GM12878 (cell line): Measurements from ENCODE around the gene SMG9. TPM values are rescaled to one million over a fixed set of nuclear protein-coding genes. Genes with fewer than 3 reads are reported as not detected.

Experiments
- ATAC-seq: fragments of 200-7000 bp; cut with Tn5 transposase; 3 replicates; pipeline ENCODE4 v1.9.1; 2020; ENCODE audit warnings: mild to moderate bottlenecking, moderate library complexity
- BruUV-seq: library from RNA; stranded (reverse); fragments of 400-500 nt; replicated peaks from 2 replicates; lab custom pipeline; 2021; lab: Mats Ljungman, UMichigan
- CTCF ChIA-PET: fragments of 300-600 bp; sonication (Branson Sonifier 250); formaldehyde crosslinking; extraction: SDS; loops from one replicate; lab custom pipeline; 2021; ENCODE audit warnings: inconsistent platforms; lab: Yijun Ruan, JAX
- POLR2A ChIA-PET: fragments of 350-600 bp; formaldehyde crosslinking; extraction: SDS; loops from one replicate; lab custom pipeline; 2021; ENCODE audit warnings: inconsistent platforms; lab: Charles Lee
- RAD21 ChIA-PET: fragments of 300-600 bp; sonication (Branson Sonifier 250); formaldehyde crosslinking; loops from one replicate; lab custom pipeline; 2023; ENCODE audit warnings: antibody characterized with exemption; ENCODE audit not compliant: unreplicated experiment; lab: Charles Lee
- SMC1A ChIA-PET: fragments of 300-600 bp; sonication (Branson Sonifier 250); formaldehyde crosslinking; loops from one replicate; lab custom pipeline; 2023; ENCODE audit not compliant: unreplicated experiment, uncharacterized antibody; lab: Charles Lee
- DNase-seq: peaks from one replicate; pipeline ENCODE4 v3.0.0-alpha.2; 2011; ENCODE audit warnings: low read depth, low spot score
- FAIRE-seq: peaks from 3 replicates; lab custom pipeline; 2011; peaks lifted over from hg19 to GRCh38; lab: Jason Lieb, UNC
- H2AFZ ChIP-seq: 2 replicates; pipeline ENCODE4 v1.6.0; 2011; ENCODE audit warnings: low read depth, low read length, control low read depth; ENCODE audit not compliant: control insufficient read depth
- H3K27ac ChIP-seq: 2 replicates; pipeline ENCODE4 v1.5.1; 2011; ENCODE audit warnings: control low read depth; ENCODE audit not compliant: control insufficient read depth, insufficient read depth
- H3K27me3 ChIP-seq, 2 experiments: replicated peaks in 1 of 2; 2 replicates each; pipeline versions ENCODE4 v1.6.0 to v1.6.1; 2011; ENCODE audit warnings: low read length in 1 of 2; ENCODE audit not compliant: control insufficient read depth in 2 of 2, insufficient read depth in 2 of 2
- H3K36me3 ChIP-seq, 2 experiments: 2 replicates each; pipeline ENCODE4 v1.5.1; 2011; ENCODE audit warnings: low read length in 1 of 2; ENCODE audit not compliant: control insufficient read depth in 2 of 2, insufficient read depth in 2 of 2
- H3K4me1 ChIP-seq: 2 replicates; pipeline ENCODE4 v1.6.1; 2011; ENCODE audit warnings: mild to moderate bottlenecking, low read length, moderate library complexity, mixed read lengths; ENCODE audit not compliant: control insufficient read depth, insufficient read depth
- H3K4me2 ChIP-seq: 2 replicates; pipeline ENCODE4 v1.6.0; 2011; ENCODE audit warnings: control low read depth; ENCODE audit not compliant: control insufficient read depth, insufficient read depth
- H3K4me3 ChIP-seq: fragments of 200-600 bp; sonication (generic); 2 replicates; pipeline ENCODE4 v1.5.1; 2016
- H3K79me2 ChIP-seq: 2 replicates; pipeline ENCODE4 v1.6.0; 2011; ENCODE audit warnings: low read length; ENCODE audit not compliant: control insufficient read depth, insufficient read depth
- H3K9ac ChIP-seq: 2 replicates; pipeline ENCODE4 v1.8.0; 2011; ENCODE audit warnings: low read length, control low read depth, mixed read lengths; ENCODE audit not compliant: control insufficient read depth, insufficient read depth
- H3K9me3 ChIP-seq: replicated peaks from 3 replicates; pipeline ENCODE4 v1.5.1; 2011; ENCODE audit warnings: mild to moderate bottlenecking, low read length; ENCODE audit not compliant: control insufficient read depth, insufficient read depth
- H4K20me1 ChIP-seq: 2 replicates; pipeline ENCODE4 v1.6.0; 2011; ENCODE audit not compliant: control insufficient read depth, insufficient read depth
- EGR1 ChIP-seq, 2 experiments: IDR thresholded peaks; 1 replicate in 1 of 2; 2 replicates in 1 of 2; pipeline ENCODE4 v1.6.1; 2011 to 2012; ENCODE audit warnings: low read depth in 2 of 2, low read length in 2 of 2, borderline replicate concordance in 1 of 2, mild to moderate bottlenecking in 1 of 2, moderate library complexity in 1 of 2
- JUNB ChIP-seq: IDR thresholded peaks from 2 replicates; pipeline ENCODE4 v1.6.1; 2016; ENCODE audit warnings: antibody characterized with exemption, mild to moderate bottlenecking
- RUNX3 ChIP-seq: IDR thresholded peaks from 2 replicates; pipeline ENCODE4 v1.6.1; 2012; ENCODE audit warnings: low read length, inconsistent platforms
- STAT3 ChIP-seq: IDR thresholded peaks from 2 replicates; pipeline ENCODE4 v1.6.1; 2011; ENCODE audit warnings: low read depth, low read length, improper control_type of control experiment
- SUPT20H ChIP-seq: IDR thresholded peaks from 2 replicates; pipeline ENCODE4 v1.6.1; 2011; ENCODE audit warnings: low read depth, mild to moderate bottlenecking, low read length, moderate library complexity, borderline replicate concordance; ENCODE audit not compliant: control insufficient read depth
- TBL1XR1 ChIP-seq: IDR thresholded peaks from 2 replicates; pipeline ENCODE4 v1.6.1; 2012; ENCODE audit warnings: low read depth, low read length, improper control_type of control experiment
- TCF12 ChIP-seq: IDR thresholded peaks from 2 replicates; pipeline ENCODE4 v1.6.1; 2011; ENCODE audit warnings: low read depth, mild to moderate bottlenecking, low read length
- WGBS: methylation state at CpG from one replicate; pipeline ENCODE4 v1.1.6; 2016; ENCODE audit warnings: low lambda C conversion rate; ENCODE audit not compliant: insufficient replicate concordance, insufficient coverage; ENCODE audit errors: missing lambda C conversion rate; 5-methylcytosine and 5-hydroxymethylcytosine counted together
- in situ Hi-C: fragments of 300-500 bp; cut with MboI; formaldehyde crosslinking; loops from 9 replicates; pipeline ENCODE4 v1.14.3; 2018; ENCODE audit warnings: mixed read lengths
- intact Hi-C: fragments of 100-400 bp; cut with micrococcal nuclease; formaldehyde crosslinking; loops from one replicate; pipeline ENCODE4 v1.14.2; 2022; ENCODE audit not compliant: unreplicated experiment
- polyA plus RNA-seq, 11 experiments: library from polyadenylated mRNA; depleted of rRNA in 4 of 11; unstranded in 6 of 11; stranded (reverse) in 5 of 11; fragments of >200 nt; fragmentation: Nextera tagmentation in 4 of 11; fragmentation: Illumina TruSeq in 1 of 11; extraction: Ambion mirVana in 4 of 11; extraction: Trizol in 1 of 11; gene quantifications; 1 replicate in 1 of 11; 2 replicates in 10 of 11; pipeline versions ENCODE4 v1.2.1 to v1.2.3, GENCODE V29; 2011 to 2016; ENCODE audit warnings: inconsistent platforms in 2 of 11, missing spikeins in 2 of 11, low read depth in 1 of 11
- total RNA-seq, 4 experiments: library from RNA; depleted of rRNA in 3 of 4; stranded (reverse); fragments of >200 nt in 3 of 4; fragmentation: Illumina TruSeq in 1 of 4; extraction: Trizol in 1 of 4; gene quantifications; 2 replicates each; pipeline versions ENCODE4 v1.2.1 to v1.2.3, GENCODE V29; 2013 to 2021
- TF ChIP-seq, protein P1 (sequence below): IDR thresholded peaks from 2 replicates; pipeline ENCODE4 v1.6.1; 2012; ENCODE audit warnings: low read depth, low read length, improper control_type of control experiment

Gene SMG9
- total and polyA plus RNA-seq, 10 of the 15 experiments (the other 5 are each of a cell fraction or from before 2014, with no cell fraction given) = 0.69 to 52.2 (median 28.1) TPM

GRCh38 chr19:43782311-43782660 lies 27.5 kb upstream of the SMG9 start (continued):
- TF ChIP-seq EGR1 (IDR thresholded peaks at IDR 0.05; ENCODE audit: borderline replicate concordance in 1 of 2, low read depth in 2 of 2, low read length in 2 of 2) = peak in 1 of 2 experiments; percentile 71; a peak in 2 of 3 replicates
- no peak for TF ChIP-seq TBL1XR1
- TF ChIP-seq STAT3 = no peak
- 0 out of 2 replicates have a peak, but pooled peaks have one; percentile 27 for TF ChIP-seq TCF12
- TF ChIP-seq, protein P1, sequence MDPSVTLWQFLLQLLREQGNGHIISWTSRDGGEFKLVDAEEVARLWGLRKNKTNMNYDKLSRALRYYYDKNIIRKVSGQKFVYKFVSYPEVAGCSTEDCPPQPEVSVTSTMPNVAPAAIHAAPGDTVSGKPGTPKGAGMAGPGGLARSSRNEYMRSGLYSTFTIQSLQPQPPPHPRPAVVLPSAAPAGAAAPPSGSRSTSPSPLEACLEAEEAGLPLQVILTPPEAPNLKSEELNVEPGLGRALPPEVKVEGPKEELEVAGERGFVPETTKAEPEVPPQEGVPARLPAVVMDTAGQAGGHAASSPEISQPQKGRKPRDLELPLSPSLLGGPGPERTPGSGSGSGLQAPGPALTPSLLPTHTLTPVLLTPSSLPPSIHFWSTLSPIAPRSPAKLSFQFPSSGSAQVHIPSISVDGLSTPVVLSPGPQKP = no peak

DNA sequence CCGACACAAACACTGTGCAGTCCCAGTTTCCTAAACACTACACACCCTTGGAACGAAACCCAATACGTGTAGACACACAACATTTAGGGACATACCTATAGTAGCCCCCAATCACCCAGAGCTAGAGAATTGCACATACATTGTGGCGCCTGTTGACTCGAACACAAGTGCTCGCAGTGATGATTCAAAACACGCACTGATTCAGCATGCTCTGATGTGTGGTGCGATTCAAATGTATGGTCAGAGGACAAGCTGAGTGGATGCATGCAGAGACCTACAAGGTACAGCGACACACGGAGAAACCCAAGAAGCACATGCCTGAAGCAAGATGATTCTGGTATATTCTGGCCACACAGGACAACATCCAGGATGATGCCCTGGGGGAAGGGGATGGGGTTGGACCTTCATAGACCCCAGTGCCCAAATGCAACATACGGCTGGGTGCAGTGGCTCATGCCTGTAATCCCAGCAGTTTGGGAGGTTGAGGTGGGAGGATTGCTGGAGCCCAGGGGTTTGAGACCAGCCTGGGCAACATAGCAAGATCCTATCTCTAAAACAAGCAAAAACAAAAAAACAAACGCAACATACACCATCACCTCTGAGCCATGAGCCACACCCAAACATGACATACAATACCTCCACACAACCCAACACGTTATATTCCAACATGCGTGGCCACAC lies 27.0 kb upstream of the SMG9 start:
- no peak overlapping the region for H2AFZ ChIP-seq
- H3K4me3 ChIP-seq = 0 out of 2 replicates have a peak overlapping the region, but pooled peaks have one; percentile 35
- WGBS = 43% methylated on average over 14 of the region's 14 CpGs
- no peak for ATAC-seq
- H3K4me1 ChIP-seq = peaks cover 60% of the 10 kb centered on the region
- peaks cover 45% of the 10 kb centered on the region for H3K79me2 ChIP-seq
- H3K36me3 ChIP-seq = no peaks in the 10 kb centered on the region
- RAD21 ChIA-PET = interaction anchor here (0.7 to 7.4 kb wide), 5 partner anchors 16 to 113 kb away, joined by 4 to 148 read pairs (median 117); partner anchors contain the start of genes PLAUR and SMG9
- no peaks in the 10 kb centered on the region for H3K9me3 ChIP-seq
- POLR2A ChIA-PET = interaction anchor here (8.0 to 8.4 kb wide), 2 partner anchors 22 to 34 kb away, joined by 79 to 389 read pairs; partner anchors contain the start of gene SMG9
- H3K4me2 ChIP-seq = peak overlapping the region; percentile 83
- no peak overlapping the region for H3K9ac ChIP-seq
- no peak for FAIRE-seq
- no peak for DNase-seq
- TF ChIP-seq SUPT20H (no peak), RUNX3 (0 out of 2 replicates have a peak, but pooled peaks have one; percentile 7), JUNB (peak; percentile 32; the same call in 1 of the 2 replicates)
- intact Hi-C loops = loop anchor here (2.0 to 10.0 kb wide), 2 partner anchors 187 to 337 kb away; no protein-coding TSS in a partner anchor
- BruUV-seq = no TSS peak
- H4K20me1 ChIP-seq = no peaks in the 10 kb centered on the region
- CTCF ChIA-PET = interaction anchor here (1.0 to 9.2 kb wide), 4 partner anchors 21 to 198 kb away, joined by 3 to 324 read pairs (median 74); partner anchors contain the start of gene SMG9
- H3K27ac ChIP-seq = peak overlapping the region; percentile 95; the same call in 1 of the 2 replicates
- in situ Hi-C loops = no loop called here
- no peaks in the 10 kb centered on the region for H3K27me3 ChIP-seq
- SMC1A ChIA-PET = interaction anchor here (1.1 to 8.3 kb wide), 5 partner anchors 21 to 129 kb away, joined by 3 to 325 read pairs (median 43); partner anchors contain the start of genes PLAUR and SMG9
